Tibial nerve (tissue), 4 donors: Measurements from ENCODE around the gene INPP4A.

Source experiments
- CTCF ChIP-seq, 5 experiments: fragments of 200-600 bp in 3 of 5; fragments of 450-650 bp in 2 of 5; sonication (generic) in 3 of 5; IDR thresholded peaks; one replicate each; pipeline ENCODE4 v1.5.1; 2016 to 2019; ENCODE audit warnings: antibody characterized with exemption in 5 of 5, mild to moderate bottlenecking in 3 of 5, moderate library complexity in 2 of 5
- EP300 ChIP-seq, 2 donors: sonication (generic); formaldehyde crosslinking; IDR thresholded peaks; one replicate each; pipeline ENCODE4 v1.6.1; 2017; ENCODE audit warnings: antibody characterized with exemption in 2 of 2, mild to moderate bottlenecking in 1 of 2
- POLR2A ChIP-seq, 2 donors: fragments of 450-650 bp; IDR thresholded peaks; one replicate each; pipeline ENCODE4 v1.6.1; 2017; ENCODE audit warnings: antibody characterized with exemption in 2 of 2, mild to moderate bottlenecking in 2 of 2, moderate library complexity in 2 of 2

GRCh38 chr2:98571121-98571701, 126.6 kb downstream of the INPP4A start:
- TF ChIP-seq CTCF (IDR thresholded peaks at IDR 0.05) = no peak
- TF ChIP-seq EP300 (IDR thresholded peaks at IDR 0.05) = no peak
- no peak for TF ChIP-seq POLR2A (IDR thresholded peaks at IDR 0.05)
